ENCODE data around the gene CABP2. TPM values are rescaled to one million over a fixed set of nuclear protein-coding genes. Genes with fewer than 3 reads are reported as not detected.

The CABP2 gene
- total and polyA plus RNA-seq, 4 donors: not detected

DNA sequence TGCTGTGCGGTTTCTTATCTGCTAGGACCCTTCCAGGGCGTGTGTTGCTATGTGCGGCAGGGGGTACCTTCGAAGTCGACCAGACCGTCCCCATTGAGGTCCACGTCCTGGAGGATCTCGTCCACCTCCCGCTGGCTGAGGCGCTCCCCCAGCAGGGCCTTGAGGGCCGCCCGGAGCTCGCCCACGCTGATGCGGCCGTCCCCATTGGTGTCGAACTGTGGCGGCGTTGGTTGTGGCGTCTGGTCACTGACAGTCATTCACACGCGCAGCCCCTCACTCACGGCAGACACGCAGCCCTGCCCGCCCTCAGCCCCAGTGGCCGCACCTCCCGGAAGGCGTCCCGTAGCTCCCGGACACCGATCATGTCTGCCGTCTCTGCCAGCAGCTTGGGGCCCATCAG is 3.5 kb downstream of the CABP2 start:
- TF ChIP-seq CTCF (IDR thresholded peaks at IDR 0.05; ENCODE audit: low read depth, low read length, missing input control) (no peak), FOXA1 (IDR thresholded peaks at IDR 0.05) (no peak), HNF4G (IDR thresholded peaks at IDR 0.05) (no peak), YY1 (IDR thresholded peaks at IDR 0.05) (no peak), NR2F2 (IDR thresholded peaks at IDR 0.05) (no peak), SP1 (IDR thresholded peaks at IDR 0.05) (no peak)
- TF ChIP-seq, protein P1, sequence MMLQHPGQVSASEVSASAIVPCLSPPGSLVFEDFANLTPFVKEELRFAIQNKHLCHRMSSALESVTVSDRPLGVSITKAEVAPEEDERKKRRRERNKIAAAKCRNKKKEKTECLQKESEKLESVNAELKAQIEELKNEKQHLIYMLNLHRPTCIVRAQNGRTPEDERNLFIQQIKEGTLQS (IDR thresholded peaks at IDR 0.05): no peak
- Histone ChIP-seq H3K36me3 (ENCODE audit: control insufficient read depth in 4 of 4, insufficient read depth in 3 of 4, low read depth in 1 of 4, low read length in 3 of 4) (no peaks in the 10 kb centered on the region), H3K9ac (ENCODE audit: low read depth in 1 of 2, low read length in 2 of 2) (no peak overlapping the region), H3K27ac (ENCODE audit: low read depth in 1 of 2, low read length in 2 of 2) (no peak overlapping the region), H3K9me3 (ENCODE audit: control insufficient read depth in 4 of 4, low read length in 3 of 4) (no peaks in the 10 kb centered on the region), H3K4me1 (ENCODE audit: control insufficient read depth in 4 of 4, insufficient read depth in 4 of 4, low read length in 3 of 4) (no peaks in the 10 kb centered on the region), H3K27me3 (ENCODE audit: control insufficient read depth in 4 of 4, insufficient read depth in 4 of 4, low read length in 3 of 4) (no peaks in the 10 kb centered on the region), H3K4me3 (ENCODE audit: low read depth in 1 of 3, low read length in 3 of 3) (no peak overlapping the region)
- WGBS: 93% methylated on average over 32 of the region's 32 CpGs
- no peak for DNase-seq (ENCODE audit: low spot score)

DNA sequence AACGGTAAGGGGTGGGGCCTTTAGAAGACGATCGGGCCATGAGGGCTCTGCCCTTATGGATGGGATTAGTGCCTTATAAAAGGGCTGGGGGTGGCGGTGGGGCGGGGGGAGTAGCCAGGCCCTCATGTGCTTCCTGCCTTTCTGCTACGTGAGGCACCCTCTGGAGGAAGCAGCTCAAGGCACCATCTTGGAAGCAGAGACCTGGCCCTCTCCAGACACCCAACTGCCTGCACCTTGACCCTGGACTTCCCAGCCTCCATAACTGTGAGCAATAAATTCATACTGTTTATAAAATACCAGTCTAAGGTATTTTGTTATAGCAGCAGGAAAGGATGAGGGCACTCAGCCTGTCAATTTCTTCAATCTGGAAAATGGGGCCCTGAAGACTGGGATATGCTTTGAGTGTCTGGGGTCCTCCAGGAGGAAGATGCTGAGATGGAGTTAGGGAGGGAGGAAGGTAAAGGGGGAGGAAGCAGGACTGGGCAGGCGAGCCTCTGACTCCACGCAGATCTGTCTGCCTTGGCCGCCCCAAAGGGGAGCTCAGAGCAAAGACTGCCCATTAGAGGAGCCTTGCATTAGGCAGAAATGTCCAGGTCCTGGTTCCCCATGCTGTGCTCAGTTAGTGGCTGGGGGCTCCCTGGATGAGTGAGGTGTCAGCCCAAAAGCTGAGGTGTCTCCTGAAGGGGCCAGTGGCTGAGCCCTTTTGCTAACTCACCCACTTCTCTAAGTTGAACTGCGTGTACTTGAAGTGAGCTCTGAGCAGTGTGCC is 5.3 kb downstream of the CABP2 start:
- Histone ChIP-seq H3K9me3 (ENCODE audit: control insufficient read depth in 4 of 4, low read length in 3 of 4) (no peaks in the 10 kb centered on the region), H3K4me3 (ENCODE audit: low read depth in 1 of 3, low read length in 3 of 3) (no peak overlapping the region), H3K9ac (ENCODE audit: low read depth in 1 of 2, low read length in 2 of 2) (no peak overlapping the region), H3K4me1 (ENCODE audit: control insufficient read depth in 4 of 4, insufficient read depth in 4 of 4, low read length in 3 of 4) (no peaks in the 10 kb centered on the region), H3K27ac (ENCODE audit: low read depth in 1 of 2, low read length in 2 of 2) (no peak overlapping the region), H3K36me3 (ENCODE audit: control insufficient read depth in 4 of 4, insufficient read depth in 3 of 4, low read depth in 1 of 4, low read length in 3 of 4) (no peaks in the 10 kb centered on the region), H3K27me3 (ENCODE audit: control insufficient read depth in 4 of 4, insufficient read depth in 4 of 4, low read length in 3 of 4) (no peaks in the 10 kb centered on the region)
- 92% methylated on average over 10 of the region's 10 CpGs for WGBS
- TF ChIP-seq TAF1 (conservative IDR thresholded peaks at IDR 0.05) (no peak), NR2F2 (IDR thresholded peaks at IDR 0.05) (no peak)
- no peak for DNase-seq (ENCODE audit: low spot score)

GRCh38 chr11:67516806-67517205 is 6.4 kb downstream of the CABP2 start:
- DNase-seq (ENCODE audit: low spot score): no peak

More at GRCh38 chr11:67516806-67517205, 6.4 kb downstream of the CABP2 start:
- 96% methylated on average over 9 of the region's 9 CpGs for WGBS
- H3K27me3 ChIP-seq (ENCODE audit: control insufficient read depth in 4 of 4, insufficient read depth in 4 of 4, low read length in 3 of 4): no peaks in the 10 kb centered on the region
- H3K4me3 ChIP-seq (ENCODE audit: low read depth in 1 of 3, low read length in 3 of 3): no peak overlapping the region
- no peak overlapping the region for H3K9ac ChIP-seq (ENCODE audit: low read depth in 1 of 2, low read length in 2 of 2)
- no peaks in the 10 kb centered on the region for H3K36me3 ChIP-seq (ENCODE audit: control insufficient read depth in 4 of 4, insufficient read depth in 3 of 4, low read depth in 1 of 4, low read length in 3 of 4)
- H3K4me1 ChIP-seq (ENCODE audit: control insufficient read depth in 4 of 4, insufficient read depth in 4 of 4, low read length in 3 of 4): no peaks in the 10 kb centered on the region
- H3K9me3 ChIP-seq (ENCODE audit: control insufficient read depth in 4 of 4, low read length in 3 of 4): no peaks in the 10 kb centered on the region
- TF ChIP-seq, protein P1 (IDR thresholded peaks at IDR 0.05): no peak
- no peak for TF ChIP-seq EGR1 (IDR thresholded peaks at IDR 0.05; ENCODE audit: low read depth in 2 of 2)
- no peak for TF ChIP-seq FOXA2 (IDR thresholded peaks at IDR 0.05)
- TF ChIP-seq HNF4A (conservative IDR thresholded peaks at IDR 0.05): no peak
- no peak for TF ChIP-seq RAD21 (IDR thresholded peaks at IDR 0.05)
- TF ChIP-seq SP1 (IDR thresholded peaks at IDR 0.05): no peak
- TF ChIP-seq RXRA (IDR thresholded peaks at IDR 0.05): no peak
- no peak for TF ChIP-seq FOXA1 (IDR thresholded peaks at IDR 0.05)
- no peak for TF ChIP-seq GABPA (IDR thresholded peaks at IDR 0.05 in 1 of 2, conservative IDR thresholded peaks at IDR 0.05 in 1 of 2)
- no peak for TF ChIP-seq TAF1 (conservative IDR thresholded peaks at IDR 0.05)
- H3K27ac ChIP-seq (ENCODE audit: low read depth in 1 of 2, low read length in 2 of 2): no peak overlapping the region
